Endothelial cell of umbilical vein (primary cell): ENCODE data around the gene HINT2. TPM values are rescaled to one million over a fixed set of nuclear protein-coding genes. Genes with fewer than 3 reads are reported as not detected.
A peak's percentile ranks its signal among the peaks of the same experiment; 100 is the strongest.

ENCODE experiments used
- BruUV-seq: library from RNA; stranded (reverse); fragments of 400-500 nt; replicated peaks from 2 replicates; lab custom pipeline; 2021; lab: Mats Ljungman, UMichigan
- CTCF ChIA-PET: fragments of 300-600, 350-600 bp; sonication (Branson Sonifier 250); formaldehyde crosslinking; loops from one replicate; lab custom pipeline; 2021; ENCODE audit warnings: antibody characterized with exemption, inconsistent platforms; lab: Charles Lee
- POLR2A ChIA-PET: fragments of 300-600, 350-600 bp; sonication (Branson Sonifier 250); formaldehyde crosslinking; loops from one replicate; lab custom pipeline; 2021; ENCODE audit warnings: antibody characterized with exemption, inconsistent platforms; lab: Charles Lee
- DNase-seq: peaks from one replicate; pipeline ENCODE4 v3.0.0-alpha.2; 2011; ENCODE audit warnings: low read depth, low spot score
- FAIRE-seq: peaks from 2 replicates; lab custom pipeline; 2011; peaks lifted over from hg19 to GRCh38; lab: Jason Lieb, UNC
- H2AFZ ChIP-seq: 2 replicates; pipeline ENCODE4 v1.6.0; 2012; ENCODE audit warnings: low read depth, low read length, control low read depth, inconsistent platforms
- H3K27ac ChIP-seq: 2 replicates; pipeline ENCODE4 v1.5.1; 2011; ENCODE audit warnings: low read depth, mild to moderate bottlenecking, control low read depth, low read length, moderate library complexity; ENCODE audit not compliant: insufficient read depth
- H3K27me3 ChIP-seq, 2 experiments: 2 replicates each; pipeline versions ENCODE4 v1.6.0 to v1.6.1; 2011; ENCODE audit warnings: low read length in 2 of 2, mixed read lengths in 1 of 2; ENCODE audit not compliant: control insufficient read depth in 2 of 2, insufficient read depth in 2 of 2
- H3K36me3 ChIP-seq, 2 experiments: 2 replicates in 1 of 2; 3 replicates in 1 of 2; pipeline ENCODE4 v1.5.1; 2011; ENCODE audit warnings: low read length in 2 of 2, mild to moderate bottlenecking in 1 of 2, moderate library complexity in 1 of 2; ENCODE audit not compliant: control insufficient read depth in 2 of 2, insufficient read depth in 2 of 2; ENCODE audit errors: extremely low read depth in 1 of 2
- H3K4me1 ChIP-seq: 3 replicates; pipeline ENCODE4 v1.5.1; 2011; ENCODE audit warnings: mild to moderate bottlenecking, low read length; ENCODE audit not compliant: control insufficient read depth, insufficient read depth; ENCODE audit errors: extremely low read depth
- H3K4me2 ChIP-seq: 2 replicates; pipeline ENCODE4 v1.6.1; 2011; ENCODE audit warnings: low read length, control low read depth, mixed read lengths; ENCODE audit not compliant: insufficient read depth
- H3K4me3 ChIP-seq, 3 experiments: fragments of 200-600 bp in 1 of 3; sonication (generic), shearing (Covaris generic) in 1 of 3; replicated peaks in 1 of 3; 2 replicates each; pipeline ENCODE4 v1.5.1; 2011 to 2016; ENCODE audit warnings: control low read depth in 3 of 3, low read length in 3 of 3, mild to moderate bottlenecking in 2 of 3, inconsistent platforms in 1 of 3, low read depth in 1 of 3, moderate library complexity in 1 of 3; ENCODE audit not compliant: insufficient read depth in 1 of 3
- H3K79me2 ChIP-seq: 2 replicates; pipeline ENCODE4 v1.6.0; 2012; ENCODE audit warnings: low read length, inconsistent platforms; ENCODE audit not compliant: control insufficient read depth, insufficient read depth
- H3K9ac ChIP-seq: replicated peaks from 2 replicates; pipeline ENCODE3; 2011; ENCODE audit warnings: low read length, control low read depth; ENCODE audit not compliant: insufficient read depth; ENCODE audit errors: extremely low read depth
- H3K9me1 ChIP-seq: replicated peaks from 3 replicates; pipeline ENCODE4 v1.6.0; 2011; ENCODE audit warnings: mild to moderate bottlenecking, low read length; ENCODE audit not compliant: control insufficient read depth, insufficient read depth; ENCODE audit errors: extremely low read depth
- H3K9me3 ChIP-seq: replicated peaks from 2 replicates; pipeline ENCODE4 v1.5.1; 2012; ENCODE audit warnings: low read length, inconsistent platforms; ENCODE audit not compliant: control insufficient read depth, insufficient read depth
- H4K20me1 ChIP-seq: replicated peaks from 2 replicates; pipeline ENCODE3; 2011; ENCODE audit warnings: mild to moderate bottlenecking, low read length; ENCODE audit not compliant: control insufficient read depth, insufficient read depth; ENCODE audit errors: extremely low read depth
- CTCF ChIP-seq, 2 donors: IDR thresholded peaks; 1 replicate in 1 of 2; 2 replicates in 1 of 2; pipeline ENCODE4 v1.5.1; 2011; ENCODE audit warnings: low read length in 2 of 2, mild to moderate bottlenecking in 2 of 2, moderate library complexity in 2 of 2, control low read depth in 1 of 2, inconsistent platforms in 1 of 2, low read depth in 1 of 2; ENCODE audit not compliant: insufficient read depth in 1 of 2; ENCODE audit errors: extremely low read depth in 1 of 2
- EZH2 ChIP-seq: IDR thresholded peaks from 2 replicates; pipeline ENCODE4 v1.6.1; 2012; ENCODE audit warnings: borderline replicate concordance, low read depth, mild to moderate bottlenecking, moderate library complexity, low read length, inconsistent platforms; ENCODE audit not compliant: severe bottlenecking
- FOS ChIP-seq: IDR thresholded peaks from 2 replicates; pipeline ENCODE4 v1.6.1; 2011; ENCODE audit warnings: mild to moderate bottlenecking, low read length, moderate library complexity, borderline replicate concordance; ENCODE audit not compliant: insufficient read depth
- GATA2 ChIP-seq: IDR thresholded peaks from 2 replicates; pipeline ENCODE4 v1.7.0; 2011; ENCODE audit warnings: low read depth, mild to moderate bottlenecking, moderate library complexity, mixed read lengths, low read length; ENCODE audit not compliant: insufficient read length, insufficient read depth
- JUN ChIP-seq: IDR thresholded peaks from 2 replicates; pipeline ENCODE4 v1.6.1; 2011; ENCODE audit warnings: borderline replicate concordance, low read depth; ENCODE audit not compliant: insufficient read length, insufficient read depth
- MYC ChIP-seq: IDR thresholded peaks from one replicate; pipeline ENCODE4 v1.6.1; 2011; ENCODE audit warnings: mild to moderate bottlenecking, low read depth, low read length
- POLR2A ChIP-seq: IDR thresholded peaks from 2 replicates; pipeline ENCODE4 v1.6.1; 2012; ENCODE audit warnings: low read depth, mild to moderate bottlenecking, control low read depth, low read length
- POLR2AphosphoS5 ChIP-seq: IDR thresholded peaks from 2 replicates; pipeline ENCODE4 v1.6.1; 2012; ENCODE audit warnings: low read depth, mild to moderate bottlenecking, control low read depth, low read length, moderate library complexity; ENCODE audit not compliant: insufficient read depth
- dilution Hi-C: fragments of 300-500 bp; cut with MboI; formaldehyde crosslinking; loops from one replicate; pipeline ENCODE4 v1.15.0; 2019; ENCODE audit warnings: low sequenced_read_pairs; ENCODE audit not compliant: extremely low pct_ligation_motif_present
- intact Hi-C: fragments of 100-400 bp; cut with micrococcal nuclease; formaldehyde crosslinking; loops from one replicate; pipeline ENCODE4 v1.10.0; 2022
- polyA plus RNA-seq, 4 experiments: library from polyadenylated mRNA; depleted of rRNA in 3 of 4; stranded (reverse) in 3 of 4; unstranded in 1 of 4; fragments of >200 nt; gene quantifications; 2 replicates each; pipeline versions ENCODE4 v1.2.1 to v1.2.3, GENCODE V29; 2011 to 2012; ENCODE audit warnings: missing spikeins in 1 of 4
- total RNA-seq: library from RNA; stranded (reverse); gene quantifications from 2 replicates; pipeline ENCODE4 v1.2.3, GENCODE V29; 2021
- TF ChIP-seq, protein P1 (sequence below): IDR thresholded peaks from 2 replicates; pipeline ENCODE4 v1.6.1; 2011; ENCODE audit not compliant: insufficient read depth, insufficient read length

HINT2 gene
- total and polyA plus RNA-seq, 2 donors (not counting 3 experiments of a cell fraction or from before 2014, with no cell fraction given) = 27.2 to 42.1 TPM

- peak overlapping the region; percentile 43 for H3K27ac ChIP-seq
- H3K79me2 ChIP-seq = no peaks in the 10 kb centered on the region
- no peaks in the 10 kb centered on the region for H3K9me1 ChIP-seq
- ChIA-PET CTCF (interaction anchor here (1.1 to 4.2 kb wide), 9 partner anchors 9 to 111 kb away, joined by 3 to 21 read pairs (median 7); partner anchors contain the start of genes GBA2, MSMP and RGP1), POLR2A (interaction anchor here (0.7 to 2.0 kb wide), 2 partner anchors 11 to 40 kb away, joined by 3 to 4 read pairs; no protein-coding TSS in a partner anchor)
- peak; percentile 69 for FAIRE-seq
- H3K4me2 ChIP-seq = peak overlapping the region; percentile 78
- peaks cover 34% of the 10 kb centered on the region for H3K4me1 ChIP-seq
- H3K4me3 ChIP-seq = peak overlapping the region in 1 of 3 experiments; percentile 3
- peak; percentile 38 for DNase-seq
- dilution Hi-C loops = no loop called here
- H3K9ac ChIP-seq = peak overlapping the region; percentile 41
- no peaks in the 10 kb centered on the region for H3K9me3 ChIP-seq
- TF ChIP-seq EZH2 (no peak), JUN (no peak), GATA2 (no peak), POLR2AphosphoS5 (no peak), POLR2A (no peak), CTCF (IDR thresholded peaks at IDR 0.05; ENCODE audit: extremely low read depth in 1 of 2, insufficient read depth in 1 of 2, low read depth in 1 of 2, low read length in 2 of 2) (no peak), MYC (no peak), FOS (no peak)
- TF ChIP-seq, protein P1, sequence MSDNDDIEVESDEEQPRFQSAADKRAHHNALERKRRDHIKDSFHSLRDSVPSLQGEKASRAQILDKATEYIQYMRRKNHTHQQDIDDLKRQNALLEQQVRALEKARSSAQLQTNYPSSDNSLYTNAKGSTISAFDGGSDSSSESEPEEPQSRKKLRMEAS = no peak
- BruUV-seq = no TSS peak
- intact Hi-C loops = loop anchor here (1.0 to 2.0 kb wide), 2 partner anchors 11 to 14 kb away; no protein-coding TSS in a partner anchor
- no peaks in the 10 kb centered on the region for H3K27me3 ChIP-seq
- no peaks in the 10 kb centered on the region for H3K36me3 ChIP-seq
- H2AFZ ChIP-seq = peak overlapping the region; percentile 60
- no peaks in the 10 kb centered on the region for H4K20me1 ChIP-seq
Measured at GRCh38 chr9:35771075-35771433, 43.8 kb downstream of the HINT2 start.
